Suprapubic skin (tissue), 3 donors: ENCODE data around the gene AIFM1.

Source experiments
- CTCF ChIP-seq, 2 donors: fragments of 200-600 bp in 1 of 2; fragments of 450-650 bp in 1 of 2; sonication (generic) in 1 of 2; IDR thresholded peaks; one replicate each; pipeline ENCODE4 v1.5.1; 2016 to 2019; ENCODE audit warnings: antibody characterized with exemption in 2 of 2, mild to moderate bottlenecking in 1 of 2, moderate library complexity in 1 of 2
- POLR2A ChIP-seq, 2 donors: fragments of 450-650 bp; IDR thresholded peaks; one replicate each; pipeline ENCODE4 v1.6.1; 2017; ENCODE audit warnings: antibody characterized with exemption in 2 of 2, mild to moderate bottlenecking in 2 of 2, moderate library complexity in 2 of 2

- no peak for TF ChIP-seq POLR2A (IDR thresholded peaks at IDR 0.05)
- no peak for TF ChIP-seq CTCF (IDR thresholded peaks at IDR 0.05)
These were observed 72.4 kb downstream of the AIFM1 start for GRCh38 chrX:130093271-130093670.
